8988T (cell line): ENCODE results near the gene ZFYVE9.
"Not testable (repeated sequence)": the region's sequence is repeated elsewhere in the genome, so short reads cannot be mapped to it uniquely, and the experiment has no call there.

Experiments
- DNase-seq: peaks from one replicate; pipeline ENCODE4 v3.0.0; 2011

Gene ZFYVE9

GRCh38 chr1:52141513-52142219 lies at the start of gene ZFYVE9:
ZFYVE9 (plus strand) TSS chr1:52142089; CDS start chr1:52233207, 91,118 bp downstream.
- DNase-seq: peak; percentile 50

DNA sequence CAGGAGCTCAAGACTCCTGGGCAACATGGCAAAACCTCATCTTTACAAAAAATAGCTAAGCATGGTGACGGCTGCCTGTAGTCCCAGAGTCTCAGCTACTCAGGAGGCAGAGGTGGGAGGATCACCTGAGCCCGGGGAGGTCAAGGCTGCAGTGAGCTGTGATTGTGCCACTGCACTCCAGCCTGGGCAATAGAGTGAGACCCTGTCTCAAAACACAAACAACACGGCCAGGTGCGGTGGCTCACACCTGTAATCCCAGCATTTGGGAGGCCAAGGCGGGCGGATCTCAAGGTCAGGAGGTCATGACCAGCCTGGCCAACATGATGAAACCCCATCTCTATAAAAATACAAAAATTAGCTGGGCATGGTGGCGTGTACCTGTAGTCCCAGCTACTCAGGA lies 47.6 kb upstream of the ZFYVE9 start:
- DNase-seq: not testable (repeated sequence)

DNA sequence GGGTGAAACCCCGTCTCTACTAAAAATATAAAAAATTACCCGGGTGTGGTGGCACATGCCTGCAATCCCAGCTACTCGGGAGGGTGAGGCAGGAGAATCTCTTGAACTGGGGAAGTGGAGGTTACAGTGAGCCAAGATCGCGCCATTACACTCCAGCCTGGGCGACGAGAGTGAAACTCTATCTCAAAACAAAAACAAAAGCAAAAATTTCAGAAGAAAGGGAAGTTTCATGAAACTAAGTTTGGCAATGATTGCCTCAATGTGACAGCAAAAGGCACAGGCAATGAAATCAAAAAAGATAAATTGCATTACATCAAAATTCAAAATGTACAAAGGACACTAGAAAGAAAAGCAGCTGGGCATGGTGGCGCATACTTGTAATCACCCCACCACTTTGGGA lies 45.7 kb upstream of the ZFYVE9 start:
- no peak for DNase-seq

DNA sequence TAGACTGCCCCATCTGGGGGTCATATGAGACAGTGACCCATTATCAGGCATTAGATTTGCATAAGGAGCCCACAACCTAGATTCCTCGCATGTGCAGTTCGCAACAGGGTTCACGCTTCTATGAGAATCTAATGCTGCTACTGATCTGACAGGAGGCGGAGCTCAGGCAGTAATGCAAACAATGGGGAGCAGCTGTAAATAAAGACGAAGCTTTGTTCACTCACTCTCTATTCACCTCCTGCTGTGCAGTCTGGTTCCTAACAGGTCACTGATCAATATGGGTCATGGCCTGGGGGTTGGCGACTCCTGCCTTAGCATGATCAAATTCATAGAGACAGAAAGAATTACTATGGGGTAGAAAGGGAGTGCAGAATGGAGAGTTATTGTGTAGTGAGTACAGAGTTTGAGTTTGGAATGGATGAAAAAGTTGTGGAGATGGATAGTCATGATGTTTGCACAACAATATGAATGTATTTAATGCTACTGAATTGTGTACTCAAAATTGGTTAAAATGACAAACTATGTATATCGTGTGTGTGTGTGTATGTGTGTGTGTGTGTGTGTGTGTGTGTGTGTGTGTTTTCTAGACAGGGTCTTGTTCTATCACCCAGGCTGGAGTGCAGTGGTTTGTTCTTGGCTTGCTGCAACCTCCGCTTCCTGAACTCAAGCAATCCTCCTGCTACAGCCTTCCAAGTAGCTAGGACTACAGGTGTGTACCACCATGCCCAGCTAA lies 43.6 kb upstream of the ZFYVE9 start:
- no peak for DNase-seq

GRCh38 chr1:52102336-52103013 lies 39.4 kb upstream of the ZFYVE9 start:
- DNase-seq: no peak

- DNase-seq: no peak
Measured at GRCh38 chr1:52111492-52111891, 30.4 kb upstream of the ZFYVE9 start.

DNA sequence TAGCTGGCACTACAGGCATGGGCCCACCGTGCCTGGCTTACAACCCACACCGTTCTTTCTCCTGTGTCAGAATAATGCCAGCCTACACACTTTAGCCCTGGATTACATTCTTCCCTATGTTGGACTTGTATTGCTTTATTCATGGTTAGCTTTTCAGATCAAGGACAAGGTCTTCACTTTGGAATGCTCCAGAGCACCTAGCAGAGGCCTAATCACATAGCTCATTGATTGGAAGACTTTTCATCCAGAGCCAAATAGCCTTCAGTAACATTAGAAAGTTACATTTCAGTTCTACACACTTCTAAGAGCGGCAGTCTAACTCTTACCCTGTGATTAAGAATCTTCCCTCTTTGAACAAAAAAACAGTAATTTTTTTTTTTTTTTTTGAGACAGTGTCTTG lies 29.4 kb upstream of the ZFYVE9 start:
- DNase-seq: no peak

- DNase-seq: no peak
Measured at GRCh38 chr1:52119301-52120079, 22.4 kb upstream of the ZFYVE9 start.

- DNase-seq: no peak
Measured at GRCh38 chr1:52122384-52122783, 19.5 kb upstream of the ZFYVE9 start.

- no peak for DNase-seq
Measured at GRCh38 chr1:52123622-52124021, 18.3 kb upstream of the ZFYVE9 start.

DNA sequence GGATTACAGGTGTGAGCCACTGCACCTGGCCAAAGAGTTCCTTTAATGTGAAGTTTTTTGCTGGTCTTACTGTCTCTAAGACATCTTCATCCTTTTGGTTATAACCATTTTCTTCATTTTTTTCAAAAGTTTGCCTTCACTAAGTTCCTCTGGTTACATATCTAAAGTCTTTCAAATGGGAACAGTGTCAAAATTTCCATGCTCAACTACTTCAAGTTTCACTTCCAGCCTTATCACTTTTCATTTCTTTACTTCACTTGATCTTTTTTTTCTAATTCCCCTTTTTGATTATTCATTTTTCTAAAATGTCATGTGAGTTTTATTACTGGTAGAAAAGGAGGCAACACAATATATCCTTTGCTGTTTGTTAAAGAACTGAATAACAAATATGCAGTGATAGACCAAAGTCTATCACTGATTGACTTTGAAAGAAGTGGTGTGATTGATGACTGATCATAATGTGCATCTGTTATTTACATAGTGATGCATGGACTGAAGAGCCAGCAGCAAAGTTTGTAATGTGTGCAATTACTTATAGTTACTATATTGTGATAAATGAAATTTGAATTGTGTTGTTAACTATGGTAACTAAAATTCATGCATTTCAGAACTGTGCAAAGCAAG lies 16.0 kb upstream of the ZFYVE9 start:
- no peak for DNase-seq

GRCh38 chr1:52127181-52128180 lies 14.4 kb upstream of the ZFYVE9 start:
- no peak for DNase-seq

DNA sequence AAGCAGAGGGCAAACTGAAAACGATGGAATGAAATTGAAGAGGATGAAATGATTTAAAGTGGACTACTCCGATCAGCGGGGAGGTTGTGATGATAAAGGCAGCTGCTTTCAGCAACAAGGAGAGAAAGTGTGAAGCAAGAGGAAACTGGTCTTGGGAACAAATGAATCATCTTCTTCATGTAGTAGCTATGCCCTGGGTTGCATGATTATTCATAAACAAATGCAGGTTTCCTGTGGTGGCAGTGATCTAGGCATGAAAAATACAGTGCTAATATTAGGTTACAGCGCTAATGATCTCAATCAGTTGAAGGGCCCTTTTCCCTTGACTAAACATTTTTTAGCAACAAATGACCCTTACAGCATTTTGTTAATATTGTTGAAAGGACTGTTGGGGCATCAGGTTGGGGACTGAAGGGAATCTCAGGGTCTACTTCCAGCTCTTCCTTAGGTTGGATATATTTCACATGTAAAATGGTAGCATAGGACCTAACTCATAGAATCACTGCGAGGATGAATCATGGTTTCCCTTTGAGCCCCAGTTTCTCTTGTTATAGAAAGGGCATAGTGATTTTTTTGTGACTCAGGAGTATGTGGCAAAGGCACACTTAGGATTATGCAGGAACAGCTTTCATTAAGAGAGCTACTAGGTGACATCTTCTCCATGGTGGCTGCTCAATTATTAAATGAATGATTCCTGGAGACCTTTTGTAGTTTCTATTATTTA lies 1.9 kb upstream of the ZFYVE9 start:
- no peak for DNase-seq

DNA sequence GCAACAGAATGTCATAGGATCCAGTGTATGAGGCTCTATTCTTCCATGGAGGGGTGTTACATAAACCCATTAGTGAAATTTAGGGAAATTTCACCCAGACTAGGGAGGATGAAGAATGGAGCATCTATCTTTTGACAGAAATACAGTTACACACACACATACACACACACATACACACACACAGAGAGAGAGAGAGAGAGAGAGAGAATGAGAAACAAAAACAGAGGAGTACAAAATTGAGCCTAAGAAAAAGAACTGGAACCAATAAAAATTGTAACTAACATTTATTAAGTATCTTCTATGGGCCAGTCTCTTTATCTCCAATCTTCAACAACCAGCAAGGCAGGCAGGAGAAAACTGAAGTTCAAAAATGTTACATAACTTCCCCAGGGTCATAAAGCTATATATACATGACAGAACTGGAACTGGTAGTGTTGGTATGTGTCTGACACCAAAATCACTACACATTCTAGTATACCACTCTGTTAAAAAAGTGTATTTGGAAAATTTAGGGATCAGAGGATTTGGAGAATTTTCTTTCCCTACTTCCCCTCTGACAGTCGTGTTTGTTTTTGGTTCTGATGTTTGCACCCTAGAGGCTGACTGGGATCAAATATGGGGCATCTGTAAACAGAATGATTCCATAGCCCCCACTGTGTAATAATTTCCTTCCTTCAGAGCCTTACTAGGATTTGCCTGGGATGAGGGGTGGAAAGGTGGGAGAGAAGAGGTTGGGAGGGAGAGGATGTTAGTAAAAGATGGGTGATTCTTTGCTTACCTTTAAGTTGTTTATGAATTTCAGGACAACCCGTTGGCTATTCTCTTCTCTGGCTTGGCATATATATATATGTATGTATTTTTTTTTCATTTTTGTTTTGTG lies 1.0 kb upstream of the ZFYVE9 start:
- DNase-seq: no peak

- DNase-seq: no peak
Measured at GRCh38 chr1:52142220-52143183, 613 bp downstream of the ZFYVE9 start.

DNA sequence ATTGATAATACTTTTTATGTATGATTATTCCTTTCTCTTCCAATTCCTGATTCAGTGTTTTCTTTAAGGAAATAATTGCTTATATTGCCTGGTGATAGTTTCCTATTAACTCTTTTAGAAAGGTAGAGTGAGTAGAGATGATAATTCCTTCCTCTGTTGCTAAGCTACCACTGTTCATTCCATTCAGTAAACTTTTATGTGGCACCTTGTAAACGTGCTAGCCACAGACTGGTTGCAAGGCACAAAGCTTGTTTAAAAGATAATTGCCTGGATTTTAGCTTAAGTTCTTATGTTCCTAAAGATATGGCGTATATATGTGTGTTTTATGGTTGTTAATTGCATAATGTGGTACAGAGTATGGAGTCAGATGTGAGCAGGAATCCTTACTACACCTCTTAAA lies 3.2 kb downstream of the ZFYVE9 start:
- DNase-seq: no peak

GRCh38 chr1:52150445-52150844 lies 8.6 kb downstream of the ZFYVE9 start:
- DNase-seq: not testable (repeated sequence)

- no peak for DNase-seq
Measured at GRCh38 chr1:52150946-52151345, 9.1 kb downstream of the ZFYVE9 start.
